K562 (cell line): Measurements from ENCODE around the gene MARCKSL1. TPM values are rescaled to one million over a fixed set of nuclear protein-coding genes. Genes with fewer than 3 reads are reported as not detected.

Experiments used
- ATAC-seq: fragments of 200-7000 bp; cut with Tn5 transposase; 3 replicates; pipeline ENCODE4 v1.9.1; 2020; ENCODE audit warnings: moderate library complexity
- BruUV-seq: library from RNA; stranded (reverse); fragments of 400-500 nt; replicated peaks from 2 replicates; lab custom pipeline; 2021; lab: Mats Ljungman, UMichigan
- CTCF ChIA-PET: fragments of 300-600 bp; formaldehyde crosslinking; extraction: SDS; loops from one replicate; lab custom pipeline; 2021; ENCODE audit warnings: low intra/inter-chr PET ratio; lab: Yijun Ruan, JAX
- POLR2A ChIA-PET: fragments of 300-600, 350-650 bp; sonication (Branson Sonifier 250); formaldehyde crosslinking; extraction: SDS; loops from one replicate; lab custom pipeline; 2021; ENCODE audit warnings: antibody characterized with exemption, inconsistent platforms; lab: Yijun Ruan, JAX
- DNase-seq, 4 experiments: peaks; one replicate each; pipeline versions ENCODE4 v3.0.0 to v3.0.0-alpha.2; 2011 to 2018; ENCODE audit warnings: low spot score in 3 of 4, mixed read lengths in 3 of 4; ENCODE audit errors: extremely low read depth in 1 of 4
- FAIRE-seq: peaks from 2 replicates; lab custom pipeline; 2011; peaks lifted over from hg19 to GRCh38; lab: Jason Lieb, UNC
- H2AFZ ChIP-seq: 2 replicates; pipeline ENCODE4 v1.6.0; 2011; ENCODE audit warnings: low read depth, low read length, control low read depth, inconsistent platforms
- H3K27ac ChIP-seq: fragments of 200-600 bp; 3 replicates; pipeline ENCODE4 v1.8.0; 2011; ENCODE audit warnings: low read depth, mild to moderate bottlenecking, control low read depth, inconsistent platforms, low read length, moderate library complexity, mixed read lengths; ENCODE audit errors: extremely low read depth
- H3K27me3 ChIP-seq, 2 experiments: fragments of 300-600 bp in 1 of 2; 2 replicates in 1 of 2; 3 replicates in 1 of 2; pipeline versions ENCODE4 v1.6.0 to v1.8.0; 2011; ENCODE audit warnings: inconsistent platforms in 2 of 2, low read length in 2 of 2, mild to moderate bottlenecking in 1 of 2, mixed read lengths in 1 of 2, moderate library complexity in 1 of 2; ENCODE audit not compliant: control insufficient read depth in 2 of 2, insufficient read depth in 2 of 2
- H3K36me3 ChIP-seq: fragments of 300-600 bp; 3 replicates; pipeline ENCODE4 v1.8.0; 2011; ENCODE audit warnings: mild to moderate bottlenecking, low read length, inconsistent platforms; ENCODE audit not compliant: control insufficient read depth, insufficient read depth
- H3K4me1 ChIP-seq, 2 experiments: fragments of 200-600 bp in 1 of 2; replicated peaks in 1 of 2; 2 replicates in 1 of 2; 3 replicates in 1 of 2; pipeline versions ENCODE4 v1.5.1 to v1.8.0; 2011; ENCODE audit warnings: inconsistent platforms in 2 of 2, low read length in 2 of 2, mild to moderate bottlenecking in 1 of 2, mixed read lengths in 1 of 2, moderate library complexity in 1 of 2; ENCODE audit not compliant: control insufficient read depth in 2 of 2, insufficient read depth in 2 of 2
- H3K4me2 ChIP-seq: 2 replicates; pipeline ENCODE4 v1.6.1; 2011; ENCODE audit warnings: low read length, control low read depth, inconsistent platforms, mixed read lengths; ENCODE audit not compliant: insufficient read depth
- H3K4me3 ChIP-seq: fragments of 200-600 bp; sonication (generic), shearing (Covaris generic); 2 replicates; pipeline ENCODE4 v1.5.1; 2016; ENCODE audit warnings: control low read depth, inconsistent platforms
- H3K79me2 ChIP-seq: fragments of 200-600 bp; 3 replicates; pipeline ENCODE4 v1.8.0; 2011; ENCODE audit warnings: low read length, inconsistent platforms; ENCODE audit not compliant: control insufficient read depth, insufficient read depth
- H3K9ac ChIP-seq, 2 experiments: 2 replicates each; pipeline versions ENCODE4 v1.6.0 to v1.6.1; 2011; ENCODE audit warnings: low read depth in 2 of 2, low read length in 2 of 2, control low read depth in 1 of 2, inconsistent platforms in 1 of 2, mild to moderate bottlenecking in 1 of 2, mixed read lengths in 1 of 2; ENCODE audit not compliant: insufficient read depth in 1 of 2
- H3K9me1 ChIP-seq: one replicate; pipeline ENCODE4 v1.6.0; 2011; ENCODE audit warnings: inconsistent platforms, mild to moderate bottlenecking, low read length, moderate library complexity; ENCODE audit not compliant: control insufficient read depth, insufficient read depth
- H3K9me3 ChIP-seq: replicated peaks from 2 replicates; pipeline ENCODE4 v1.5.1; 2011; ENCODE audit warnings: low read depth, low read length, inconsistent platforms; ENCODE audit not compliant: control insufficient read depth, insufficient read depth
- H4K20me1 ChIP-seq: replicated peaks from 2 replicates; pipeline ENCODE4 v1.6.1; 2011; ENCODE audit warnings: low read length, inconsistent platforms, mixed read lengths; ENCODE audit not compliant: control insufficient read depth, insufficient read depth
- CGGBP1 ChIP-seq: fragments of 250-450 bp; sonication (Bioruptor Pico); IDR thresholded peaks from 2 replicates; pipeline ENCODE4 v1.9.0; 2021; ENCODE audit warnings: mild to moderate bottlenecking
- NCOA1 ChIP-seq: fragments of 450-650 bp; IDR thresholded peaks from 2 replicates; pipeline ENCODE4 v1.6.1; 2016; ENCODE audit warnings: low read depth
- PML ChIP-seq: IDR thresholded peaks from 2 replicates; pipeline ENCODE4 v1.6.1; 2012; ENCODE audit warnings: low read length, inconsistent platforms
- POLR2A ChIP-seq: fragments of 450-650 bp; conservative IDR thresholded peaks from 2 replicates; pipeline ENCODE4 v1.6.1; 2016
- POLR2AphosphoS2 ChIP-seq: IDR thresholded peaks from 2 replicates; pipeline ENCODE4 v1.6.1; 2012; ENCODE audit warnings: low read length, improper control_type of control experiment
- POLR2AphosphoS5 ChIP-seq: IDR thresholded peaks from 2 replicates; pipeline ENCODE4 v1.6.1; 2011; ENCODE audit warnings: mild to moderate bottlenecking, low read depth, low read length, moderate library complexity; ENCODE audit not compliant: control insufficient read depth, insufficient read depth
- SUPT5H ChIP-seq: fragments of 450-650 bp; IDR thresholded peaks from 2 replicates; pipeline ENCODE4 v1.6.1; 2016
- ZBED1 ChIP-seq: IDR thresholded peaks from 2 replicates; pipeline ENCODE4 v1.6.1; 2014
- ZZZ3 ChIP-seq: fragments of 450-650 bp; IDR thresholded peaks from 2 replicates; pipeline ENCODE4 v1.6.1; 2016; ENCODE audit warnings: antibody characterized with exemption, mild to moderate bottlenecking, moderate library complexity
- WGBS: fragments of 100-300 bp; shearing (Covaris generic); methylation state at CpG from one replicate; pipeline ENCODE4 v1.1.6; 2016; ENCODE audit warnings: low coverage, mixed read lengths; ENCODE audit not compliant: insufficient coverage; ENCODE audit errors: missing lambda C conversion rate; 5-methylcytosine and 5-hydroxymethylcytosine counted together
- in situ Hi-C: fragments of 300-500 bp; cut with MboI; formaldehyde crosslinking; loops from 4 replicates; pipeline ENCODE4 v1.15.0; 2018; ENCODE audit warnings: inconsistent platforms, mixed read lengths
- intact Hi-C: fragments of 100-400 bp; cut with micrococcal nuclease; formaldehyde crosslinking; loops from 2 replicates; pipeline ENCODE4 v1.14.2; 2022
- polyA plus RNA-seq, 8 experiments: library from polyadenylated mRNA; depleted of rRNA in 4 of 8; stranded (reverse) in 5 of 8; unstranded in 3 of 8; fragments of >200 nt; fragmentation: Nextera tagmentation in 2 of 8; fragmentation: Illumina TruSeq in 1 of 8; extraction: Ambion mirVana in 2 of 8; extraction: Trizol in 1 of 8; gene quantifications; 2 replicates each; pipeline versions ENCODE4 v1.2.1 to v1.2.3, GENCODE V29; 2011 to 2014; ENCODE audit warnings: inconsistent platforms in 1 of 8, missing spikeins in 1 of 8
- total RNA-seq, 7 experiments: library from RNA; depleted of rRNA in 6 of 7; stranded (reverse); fragments of >200 nt in 6 of 7; fragmentation: Illumina TruSeq in 2 of 7; extraction: Trizol in 2 of 7; gene quantifications; 2 replicates each; pipeline versions ENCODE4 v1.2.1 to v1.2.3, GENCODE V29; 2011 to 2021; ENCODE audit warnings: low replicate concordance in 1 of 7

The MARCKSL1 gene
- total and polyA plus RNA-seq, 9 of the 15 experiments (the other 6 are each of a cell fraction or from before 2014, with no cell fraction given), result 14.7 to 325 (median 155) TPM

GRCh38 chr1:32362474-32363313 lies 26.7 kb upstream of the MARCKSL1 start, which contains the start of the genes FAM229A and TSSK3:
Gene FAM229A (minus strand): TSS chr1:32362485. CDS start chr1:32362091, 394 bp downstream.
Gene TSSK3 (plus strand): TSS chr1:32362539. CDS start chr1:32362702, 163 bp downstream.
- intact Hi-C loops, result no loop called here
- TF ChIP-seq POLR2AphosphoS5 (peak; percentile 28; the same call in 1 of the 2 replicates), POLR2AphosphoS2 (0 out of 2 replicates have a peak, but pooled peaks have one; percentile 44), NCOA1 (no peak), CGGBP1 (no peak), PML (0 out of 2 replicates have a peak, but pooled peaks have one; percentile 31), SUPT5H (peak; percentile 41; the same call in 1 of the 2 replicates), ZBED1 (peak; percentile 60; the same call in 1 of the 2 replicates), ZZZ3 (no peak), POLR2A (peak; percentile 48; the same call in 1 of the 2 replicates)
- in situ Hi-C loops, result no loop called here
- ATAC-seq (no peak; the same call in 2 of the 3 replicates), DNase-seq (no peak), FAIRE-seq (no peak)
- Histone ChIP-seq H3K27me3 (no peaks in the 10 kb centered on the region), H3K27ac (no peak within 1 kb of the TSS), H3K9me3 (no peaks in the 10 kb centered on the region), H3K4me1 (peaks cover 0 to 4% of the 10 kb centered on the region in 2 experiments; a peak in 1 of 5 replicates), H3K4me2 (no peak within 1 kb of the TSS), H3K4me3 (no peak within 1 kb of the TSS), H3K9me1 (no peaks in the 10 kb centered on the region), H3K9ac (0 out of 4 replicates have a peak within 1 kb of the TSS, but pooled peaks of 1 of the 2 experiments have one; percentile 10), H3K36me3 (peaks cover 63% of the 10 kb centered on the region), H4K20me1 (no peaks in the 10 kb centered on the region), H2AFZ (no peak within 1 kb of the TSS), H3K79me2 (no peaks in the 10 kb centered on the region)
- 87% methylated on average over 16 of the region's 17 CpGs for WGBS
- ChIA-PET POLR2A (interaction anchor here (1.0 to 3.2 kb wide), 7 partner anchors 9 to 32 kb away, joined by 3 to 16 read pairs (median 8); partner anchors contain the start of genes BSDC1 and MARCKSL1), CTCF (no interaction called here)
- no TSS peak for BruUV-seq
